HL-60 (cell line): ENCODE results near the gene SRBD1.
A peak's percentile ranks its signal among the peaks of the same experiment; 100 is the strongest.

Experiments used
- POLR2AphosphoS5 ChIP-seq: IDR thresholded peaks from 2 replicates; pipeline ENCODE4 v1.6.1; 2012; ENCODE audit warnings: low read depth
- SPI1 ChIP-seq: IDR thresholded peaks from 2 replicates; pipeline ENCODE4 v1.6.1; 2012; ENCODE audit warnings: low read depth, mild to moderate bottlenecking, borderline replicate concordance
- TF ChIP-seq, protein P1 (sequence below): IDR thresholded peaks from 2 replicates; pipeline ENCODE4 v1.6.1; 2012; ENCODE audit warnings: low read depth; ENCODE audit not compliant: insufficient replicate concordance
- TF ChIP-seq, protein P2 (sequence below): IDR thresholded peaks from one replicate; pipeline ENCODE4 v1.5.1; 2011; ENCODE audit warnings: low read length, control low read depth, inconsistent platforms; ENCODE audit not compliant: insufficient read depth

GRCh38 chr2:45650851-45651414, 39.9 kb upstream of the SRBD1 start:
- TF ChIP-seq, protein P1, sequence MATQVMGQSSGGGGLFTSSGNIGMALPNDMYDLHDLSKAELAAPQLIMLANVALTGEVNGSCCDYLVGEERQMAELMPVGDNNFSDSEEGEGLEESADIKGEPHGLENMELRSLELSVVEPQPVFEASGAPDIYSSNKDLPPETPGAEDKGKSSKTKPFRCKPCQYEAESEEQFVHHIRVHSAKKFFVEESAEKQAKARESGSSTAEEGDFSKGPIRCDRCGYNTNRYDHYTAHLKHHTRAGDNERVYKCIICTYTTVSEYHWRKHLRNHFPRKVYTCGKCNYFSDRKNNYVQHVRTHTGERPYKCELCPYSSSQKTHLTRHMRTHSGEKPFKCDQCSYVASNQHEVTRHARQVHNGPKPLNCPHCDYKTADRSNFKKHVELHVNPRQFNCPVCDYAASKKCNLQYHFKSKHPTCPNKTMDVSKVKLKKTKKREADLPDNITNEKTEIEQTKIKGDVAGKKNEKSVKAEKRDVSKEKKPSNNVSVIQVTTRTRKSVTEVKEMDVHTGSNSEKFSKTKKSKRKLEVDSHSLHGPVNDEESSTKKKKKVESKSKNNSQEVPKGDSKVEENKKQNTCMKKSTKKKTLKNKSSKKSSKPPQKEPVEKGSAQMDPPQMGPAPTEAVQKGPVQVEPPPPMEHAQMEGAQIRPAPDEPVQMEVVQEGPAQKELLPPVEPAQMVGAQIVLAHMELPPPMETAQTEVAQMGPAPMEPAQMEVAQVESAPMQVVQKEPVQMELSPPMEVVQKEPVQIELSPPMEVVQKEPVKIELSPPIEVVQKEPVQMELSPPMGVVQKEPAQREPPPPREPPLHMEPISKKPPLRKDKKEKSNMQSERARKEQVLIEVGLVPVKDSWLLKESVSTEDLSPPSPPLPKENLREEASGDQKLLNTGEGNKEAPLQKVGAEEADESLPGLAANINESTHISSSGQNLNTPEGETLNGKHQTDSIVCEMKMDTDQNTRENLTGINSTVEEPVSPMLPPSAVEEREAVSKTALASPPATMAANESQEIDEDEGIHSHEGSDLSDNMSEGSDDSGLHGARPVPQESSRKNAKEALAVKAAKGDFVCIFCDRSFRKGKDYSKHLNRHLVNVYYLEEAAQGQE, result no peak
- TF ChIP-seq POLR2AphosphoS5 (peak; percentile 72), SPI1 (no peak)
- TF ChIP-seq, protein P2, sequence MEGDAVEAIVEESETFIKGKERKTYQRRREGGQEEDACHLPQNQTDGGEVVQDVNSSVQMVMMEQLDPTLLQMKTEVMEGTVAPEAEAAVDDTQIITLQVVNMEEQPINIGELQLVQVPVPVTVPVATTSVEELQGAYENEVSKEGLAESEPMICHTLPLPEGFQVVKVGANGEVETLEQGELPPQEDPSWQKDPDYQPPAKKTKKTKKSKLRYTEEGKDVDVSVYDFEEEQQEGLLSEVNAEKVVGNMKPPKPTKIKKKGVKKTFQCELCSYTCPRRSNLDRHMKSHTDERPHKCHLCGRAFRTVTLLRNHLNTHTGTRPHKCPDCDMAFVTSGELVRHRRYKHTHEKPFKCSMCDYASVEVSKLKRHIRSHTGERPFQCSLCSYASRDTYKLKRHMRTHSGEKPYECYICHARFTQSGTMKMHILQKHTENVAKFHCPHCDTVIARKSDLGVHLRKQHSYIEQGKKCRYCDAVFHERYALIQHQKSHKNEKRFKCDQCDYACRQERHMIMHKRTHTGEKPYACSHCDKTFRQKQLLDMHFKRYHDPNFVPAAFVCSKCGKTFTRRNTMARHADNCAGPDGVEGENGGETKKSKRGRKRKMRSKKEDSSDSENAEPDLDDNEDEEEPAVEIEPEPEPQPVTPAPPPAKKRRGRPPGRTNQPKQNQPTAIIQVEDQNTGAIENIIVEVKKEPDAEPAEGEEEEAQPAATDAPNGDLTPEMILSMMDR, result no peak
